H9 (cell line): Measurements from ENCODE around the gene AGT. TPM values are rescaled to one million over a fixed set of nuclear protein-coding genes. Genes with fewer than 3 reads are reported as not detected.

Experiments used
- DNase-seq: peaks from one replicate; pipeline ENCODE4 v3.0.0-alpha.2; 2017
- H2AFZ ChIP-seq: one replicate; pipeline ENCODE4 v1.6.1; 2013; ENCODE audit warnings: mild to moderate bottlenecking, low read length, control low read depth, moderate library complexity
- H2AK5ac ChIP-seq: 2 replicates; pipeline ENCODE4 v1.6.1; 2013; ENCODE audit warnings: low read length, control low read depth, mixed read lengths; ENCODE audit not compliant: insufficient read length
- H2BK120ac ChIP-seq: one replicate; pipeline ENCODE4 v1.6.1; 2013; ENCODE audit warnings: low read depth, mild to moderate bottlenecking, low read length, control low read depth, inconsistent platforms; ENCODE audit not compliant: poor library complexity, severe bottlenecking
- H2BK12ac ChIP-seq: 2 replicates; pipeline ENCODE4 v1.6.1; 2013; ENCODE audit warnings: low read length, control low read depth, mixed read lengths, low read depth; ENCODE audit not compliant: insufficient read length
- H2BK15ac ChIP-seq: 2 replicates; pipeline ENCODE4 v1.6.1; 2013; ENCODE audit warnings: low read depth, low read length, control low read depth
- H2BK20ac ChIP-seq: one replicate; pipeline ENCODE4 v1.6.1; 2013; ENCODE audit warnings: low read depth, mild to moderate bottlenecking, low read length, control low read depth, inconsistent platforms; ENCODE audit not compliant: poor library complexity, severe bottlenecking
- H2BK5ac ChIP-seq: 2 replicates; pipeline ENCODE4 v1.6.1; 2013; ENCODE audit warnings: low read length, control low read depth, mixed read lengths; ENCODE audit not compliant: insufficient read length
- H3K14ac ChIP-seq: 2 replicates; pipeline ENCODE4 v1.6.1; 2013; ENCODE audit warnings: low read length, control low read depth; ENCODE audit not compliant: insufficient read depth
- H3K18ac ChIP-seq: 2 replicates; pipeline ENCODE4 v1.6.1; 2013; ENCODE audit warnings: low read depth, mild to moderate bottlenecking, mixed read lengths, low read length, control low read depth; ENCODE audit not compliant: insufficient read length
- H3K23ac ChIP-seq: 2 replicates; pipeline ENCODE4 v1.6.1; 2013; ENCODE audit warnings: low read length, control low read depth, mixed read lengths, low read depth; ENCODE audit not compliant: insufficient read length
- H3K23me2 ChIP-seq: 2 replicates; pipeline ENCODE4 v1.6.1; 2013; ENCODE audit warnings: low read depth, mild to moderate bottlenecking, mixed read lengths, low read length, control low read depth; ENCODE audit not compliant: insufficient read length, poor library complexity, severe bottlenecking
- H3K27ac ChIP-seq: 2 replicates; pipeline ENCODE4 v1.5.1; 2013; ENCODE audit warnings: low read length, control low read depth, mixed read lengths, low read depth; ENCODE audit not compliant: insufficient read length
- H3K27me3 ChIP-seq: 2 replicates; pipeline ENCODE4 v1.6.1; 2013; ENCODE audit warnings: low read length, control low read depth, inconsistent platforms; ENCODE audit not compliant: insufficient read depth
- H3K4ac ChIP-seq: 2 replicates; pipeline ENCODE4 v1.6.1; 2013; ENCODE audit warnings: low read depth, mild to moderate bottlenecking, control low read depth, inconsistent platforms, low read length, moderate library complexity
- H3K4me1 ChIP-seq: 2 replicates; pipeline ENCODE4 v1.6.1; 2013; ENCODE audit warnings: low read length, control low read depth, inconsistent platforms; ENCODE audit not compliant: insufficient read depth
- H3K4me2 ChIP-seq: 2 replicates; pipeline ENCODE4 v1.6.1; 2013; ENCODE audit warnings: low read length, control low read depth, mixed read lengths; ENCODE audit not compliant: insufficient read length, insufficient read depth
- H3K56ac ChIP-seq: 2 replicates; pipeline ENCODE4 v1.6.1; 2013; ENCODE audit warnings: low read depth, mild to moderate bottlenecking, mixed read lengths, low read length, control low read depth; ENCODE audit not compliant: insufficient read length
- H3K79me1 ChIP-seq: 2 replicates; pipeline ENCODE4 v1.6.1; 2013; ENCODE audit warnings: low read depth, mild to moderate bottlenecking, moderate library complexity, low read length, control low read depth, inconsistent platforms; ENCODE audit not compliant: insufficient read depth, poor library complexity, severe bottlenecking
- H3K79me2 ChIP-seq: 2 replicates; pipeline ENCODE4 v1.6.1; 2013; ENCODE audit warnings: low read length, control low read depth, inconsistent platforms; ENCODE audit not compliant: insufficient read depth
- H3K9ac ChIP-seq: 2 replicates; pipeline ENCODE4 v1.6.1; 2013; ENCODE audit warnings: low read length, control low read depth, mixed read lengths; ENCODE audit not compliant: insufficient read length; ENCODE audit errors: extremely low read depth
- H3K9me3 ChIP-seq: one replicate; pipeline ENCODE4 v1.6.1; 2013; ENCODE audit warnings: low read depth, low read length, inconsistent platforms; ENCODE audit not compliant: control insufficient read depth
- H3T11ph ChIP-seq: one replicate; pipeline ENCODE4 v1.6.1; 2013; ENCODE audit warnings: mild to moderate bottlenecking, low read length, control low read depth, inconsistent platforms
- H4K20me1 ChIP-seq: one replicate; pipeline ENCODE4 v1.6.1; 2013; ENCODE audit not compliant: control insufficient read depth, insufficient read length, insufficient read depth
- H4K5ac ChIP-seq: 2 replicates; pipeline ENCODE4 v1.6.1; 2013; ENCODE audit warnings: low read depth, mild to moderate bottlenecking, mixed read lengths, low read length, control low read depth; ENCODE audit not compliant: insufficient read length
- H4K8ac ChIP-seq: replicated peaks from 2 replicates; pipeline ENCODE4 v1.6.1; 2013; ENCODE audit warnings: low read length, control low read depth, mixed read lengths, low read depth; ENCODE audit not compliant: insufficient read length
- H4K91ac ChIP-seq: 2 replicates; pipeline ENCODE4 v1.6.1; 2013; ENCODE audit warnings: low read depth, mild to moderate bottlenecking, moderate library complexity, mixed read lengths, low read length, control low read depth; ENCODE audit not compliant: insufficient read length
- H3K27ac Mint-ChIP-seq, 3 experiments: 2 replicates in 2 of 3; 3 replicates in 1 of 3; pipeline ENCODE4 v1.8.0; 2020 to 2021; ENCODE audit warnings: mixed read lengths in 3 of 3, mild to moderate bottlenecking in 1 of 3, moderate library complexity in 1 of 3
- H3K27me3 Mint-ChIP-seq: 2 replicates; pipeline ENCODE4 v1.8.0; 2021; ENCODE audit warnings: low read depth, mild to moderate bottlenecking, moderate library complexity, mixed read lengths
- H3K36me3 Mint-ChIP-seq, 3 experiments: 2 replicates in 2 of 3; 3 replicates in 1 of 3; pipeline ENCODE4 v1.8.0; 2020 to 2021; ENCODE audit warnings: low read depth in 3 of 3, mixed read lengths in 3 of 3; ENCODE audit not compliant: insufficient read depth in 1 of 3
- H3K4me1 Mint-ChIP-seq, 2 experiments: 2 replicates each; pipeline ENCODE4 v1.8.0; 2020; ENCODE audit warnings: mixed read lengths in 2 of 2
- H3K4me3 Mint-ChIP-seq, 2 experiments: 2 replicates in 1 of 2; 3 replicates in 1 of 2; pipeline ENCODE4 v1.8.0; 2020 to 2021; ENCODE audit warnings: mild to moderate bottlenecking in 2 of 2, mixed read lengths in 2 of 2, moderate library complexity in 1 of 2
- H3K9me3 Mint-ChIP-seq, 2 experiments: 2 replicates in 1 of 2; 3 replicates in 1 of 2; pipeline ENCODE4 v1.8.0; 2020; ENCODE audit warnings: mild to moderate bottlenecking in 2 of 2, mixed read lengths in 2 of 2, moderate library complexity in 1 of 2
- CTCF ChIP-seq: fragments of 200-600 bp; sonication (generic); conservative IDR thresholded peaks from 3 replicates; pipeline ENCODE4 v1.8.0; 2021; ENCODE audit warnings: antibody characterized with exemption, mild to moderate bottlenecking
- WGBS: extraction: QIAGEN DNeasy Blood & Tissue Kit; methylation state at CpG from one replicate; pipeline ENCODE4 v1.1.7; 2013; ENCODE audit warnings: missing lambda C conversion rate, low lambda C conversion rate, mixed read lengths; ENCODE audit not compliant: insufficient read length; ENCODE audit errors: extremely low coverage; 5-methylcytosine and 5-hydroxymethylcytosine counted together
- total RNA-seq: library from RNA; stranded (reverse); gene quantifications from 2 replicates; pipeline ENCODE4 v1.2.1, GENCODE V29; 2021

The AGT gene
- total RNA-seq, 1 experiment from 2014 or later = not detected

DNA sequence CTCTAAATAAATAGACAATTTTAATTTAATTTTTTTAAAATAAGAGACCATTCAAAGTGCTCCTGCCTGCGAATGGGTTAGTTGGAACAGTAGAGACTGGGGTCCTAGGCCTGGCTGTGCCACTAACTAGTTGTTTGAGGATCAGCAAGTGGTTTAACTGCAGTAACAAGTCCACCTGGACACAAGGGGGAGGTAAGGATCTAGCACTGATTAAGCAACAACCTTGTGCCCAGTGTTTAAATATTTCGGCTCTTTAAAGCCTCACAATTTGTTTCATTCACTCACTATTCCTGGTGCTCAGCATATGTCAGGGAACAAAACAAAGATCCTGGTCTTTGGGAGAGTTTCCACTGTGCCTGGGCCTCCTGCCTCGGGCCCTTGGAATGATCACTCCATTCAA is 1.6 kb upstream of the AGT start:
- Histone ChIP-seq H2BK20ac (no peak overlapping the region), H3K9me3 (no peaks in the 10 kb centered on the region), H3K9ac (no peak overlapping the region), H3K79me1 (no peaks in the 10 kb centered on the region), H2AK5ac (no peak overlapping the region), H3K4me1 (no peaks in the 10 kb centered on the region), H3K27me3 (no peaks in the 10 kb centered on the region), H3K4ac (no peak overlapping the region), H4K5ac (no peak overlapping the region), H3K4me2 (no peak overlapping the region), H4K20me1 (no peaks in the 10 kb centered on the region), H3K27ac (no peak overlapping the region), H3T11ph (no peak overlapping the region), H3K79me2 (no peaks in the 10 kb centered on the region), H2BK12ac (no peak overlapping the region), H4K91ac (no peak overlapping the region), H3K23ac (no peak overlapping the region), H3K56ac (no peak overlapping the region), H2AFZ (no peak overlapping the region), H3K18ac (no peak overlapping the region), H2BK120ac (no peak overlapping the region), H3K23me2 (no peaks in the 10 kb centered on the region), H3K14ac (no peak overlapping the region), H4K8ac (no peak overlapping the region), H2BK5ac (no peak overlapping the region), H2BK15ac (no peak overlapping the region)
- H3K27ac Mint-ChIP-seq = no peak overlapping the region
- H3K4me3 Mint-ChIP-seq = no peak overlapping the region
- H3K36me3 Mint-ChIP-seq = no peaks in the 10 kb centered on the region
- no peak for DNase-seq
- peaks cover 13% of the 10 kb centered on the region for H3K27me3 Mint-ChIP-seq
- peak; percentile 42; the same call in 2 of the 3 replicates for TF ChIP-seq CTCF
- no CpG with 5 or more reads among the region's 3 CpGs for WGBS
- peaks cover 11 to 20% of the 10 kb centered on the region in 2 experiments for H3K4me1 Mint-ChIP-seq
- H3K9me3 Mint-ChIP-seq = peaks cover 0 to 3% of the 10 kb centered on the region in 2 experiments; a peak in 1 of 5 replicates
